ENCODE data around the gene LINS1.

DNA sequence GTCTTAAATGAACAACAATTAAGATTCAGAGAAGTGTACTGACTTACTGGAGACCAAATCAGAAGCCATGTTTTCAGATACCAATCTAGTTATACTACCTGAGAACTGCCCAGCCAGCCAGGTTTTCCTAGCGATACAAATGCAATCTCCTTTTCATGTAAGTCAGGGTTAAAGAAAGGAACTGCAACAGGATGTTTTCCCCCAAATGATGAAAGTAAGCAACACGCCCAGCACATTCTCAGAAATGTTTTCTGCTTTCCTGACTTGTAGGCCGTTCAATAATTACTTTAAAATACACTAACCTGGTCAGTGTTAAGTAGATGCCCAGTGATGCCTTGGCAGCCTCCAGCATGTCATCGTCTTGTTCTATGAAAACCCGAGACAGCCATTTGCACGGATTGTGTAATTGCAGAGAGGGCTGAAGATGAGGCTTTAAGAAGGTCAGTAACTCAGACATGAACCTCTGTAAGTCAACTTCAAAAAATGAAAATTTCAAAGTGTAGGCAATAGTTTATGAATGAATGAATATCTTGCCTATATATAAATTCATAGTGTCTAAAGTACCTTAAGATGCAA is 30.3 kb downstream of the LINS1 start:
- TF ChIP-seq NANOG (IDR thresholded peaks at IDR 0.05; ENCODE audit: borderline replicate concordance) (no peak), EZH2phosphoT487 (IDR thresholded peaks at IDR 0.05; ENCODE audit: unreplicated experiment) (no peak), POLR2AphosphoS5 (IDR thresholded peaks at IDR 0.05; ENCODE audit: low read depth) (no peak), CREB1 (CRISPR knock-in tag; IDR thresholded peaks at IDR 0.05; ENCODE audit: low read depth) (no peak)
- TF ChIP-seq, protein P1, sequence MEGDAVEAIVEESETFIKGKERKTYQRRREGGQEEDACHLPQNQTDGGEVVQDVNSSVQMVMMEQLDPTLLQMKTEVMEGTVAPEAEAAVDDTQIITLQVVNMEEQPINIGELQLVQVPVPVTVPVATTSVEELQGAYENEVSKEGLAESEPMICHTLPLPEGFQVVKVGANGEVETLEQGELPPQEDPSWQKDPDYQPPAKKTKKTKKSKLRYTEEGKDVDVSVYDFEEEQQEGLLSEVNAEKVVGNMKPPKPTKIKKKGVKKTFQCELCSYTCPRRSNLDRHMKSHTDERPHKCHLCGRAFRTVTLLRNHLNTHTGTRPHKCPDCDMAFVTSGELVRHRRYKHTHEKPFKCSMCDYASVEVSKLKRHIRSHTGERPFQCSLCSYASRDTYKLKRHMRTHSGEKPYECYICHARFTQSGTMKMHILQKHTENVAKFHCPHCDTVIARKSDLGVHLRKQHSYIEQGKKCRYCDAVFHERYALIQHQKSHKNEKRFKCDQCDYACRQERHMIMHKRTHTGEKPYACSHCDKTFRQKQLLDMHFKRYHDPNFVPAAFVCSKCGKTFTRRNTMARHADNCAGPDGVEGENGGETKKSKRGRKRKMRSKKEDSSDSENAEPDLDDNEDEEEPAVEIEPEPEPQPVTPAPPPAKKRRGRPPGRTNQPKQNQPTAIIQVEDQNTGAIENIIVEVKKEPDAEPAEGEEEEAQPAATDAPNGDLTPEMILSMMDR (conservative IDR thresholded peaks at IDR 0.05; ENCODE audit: low read depth in 2 of 2): no peak
